ENCODE measurements around the gene PROM2.

Gene PROM2

DNA sequence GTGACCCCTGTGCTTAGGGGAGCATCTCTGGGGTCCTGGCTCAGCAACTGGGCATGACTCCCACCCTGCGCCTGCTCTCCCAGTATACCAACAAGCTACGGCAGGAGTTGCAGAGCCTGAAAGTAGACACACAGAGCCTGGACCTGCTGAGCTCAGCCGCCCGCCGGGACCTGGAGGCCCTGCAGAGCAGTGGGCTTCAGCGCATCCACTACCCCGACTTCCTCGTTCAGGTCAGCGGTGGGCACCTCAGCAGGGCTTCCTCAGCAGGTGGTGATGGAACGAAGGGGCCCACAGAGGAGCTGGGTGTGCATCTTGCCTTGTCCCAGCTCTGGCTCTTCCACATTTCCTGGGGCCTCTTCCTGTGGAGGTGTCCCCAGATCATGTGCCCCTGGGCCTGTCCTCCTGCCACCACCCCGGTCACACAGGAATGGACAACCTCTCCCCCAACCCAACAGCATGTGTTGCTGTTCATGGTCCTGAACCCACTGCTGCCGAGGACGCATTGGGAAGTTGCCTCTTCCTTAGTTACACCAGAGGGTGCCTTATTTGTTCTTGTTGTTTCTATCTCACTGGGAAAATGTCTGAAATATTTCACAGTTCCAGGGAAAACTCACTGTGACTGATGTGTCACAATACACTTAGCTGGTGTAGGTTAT, 10.8 kb downstream of the PROM2 start:
- no peak for DNase-seq

DNA sequence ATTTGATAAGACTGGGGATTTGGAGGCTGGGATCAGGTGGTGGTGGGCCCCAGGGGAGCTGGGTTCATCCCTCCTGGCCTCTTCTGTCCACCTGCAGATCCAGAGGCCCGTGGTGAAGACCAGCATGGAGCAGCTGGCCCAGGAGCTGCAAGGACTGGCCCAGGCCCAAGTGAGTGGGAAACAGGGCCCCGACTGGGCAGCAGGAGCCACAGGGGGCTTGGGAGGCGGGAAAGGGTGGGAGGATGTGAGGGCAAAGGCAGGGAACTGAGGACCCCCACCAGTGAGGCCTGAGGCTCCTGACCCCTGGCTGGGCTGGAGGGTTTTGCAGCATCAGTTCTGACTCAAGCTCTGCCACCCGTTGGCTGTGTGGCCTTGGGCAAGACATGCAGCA, 11.3 kb downstream of the PROM2 start:
- DNase-seq, result no peak

DNA sequence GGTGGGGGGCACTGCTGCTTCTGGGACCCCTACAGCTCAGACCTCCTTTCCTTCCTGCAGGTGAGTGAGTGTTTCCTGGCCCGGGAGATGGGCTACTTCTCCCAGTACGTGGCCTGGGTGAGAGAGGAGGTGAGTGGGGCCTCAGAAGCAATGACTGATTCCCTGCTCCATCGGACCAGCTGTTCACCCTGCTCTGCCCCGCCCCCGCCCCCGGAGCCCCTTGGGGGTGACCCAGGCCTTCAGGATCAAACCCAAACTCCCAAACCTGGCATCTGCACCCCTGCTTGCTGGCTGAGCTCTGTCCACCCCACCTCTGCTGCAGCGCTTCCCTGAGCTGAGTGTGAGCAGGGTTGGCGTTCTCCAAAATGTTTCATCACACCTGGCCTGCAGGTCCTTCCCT, 13.1 kb downstream of the PROM2 start:
- no peak for DNase-seq

DNA sequence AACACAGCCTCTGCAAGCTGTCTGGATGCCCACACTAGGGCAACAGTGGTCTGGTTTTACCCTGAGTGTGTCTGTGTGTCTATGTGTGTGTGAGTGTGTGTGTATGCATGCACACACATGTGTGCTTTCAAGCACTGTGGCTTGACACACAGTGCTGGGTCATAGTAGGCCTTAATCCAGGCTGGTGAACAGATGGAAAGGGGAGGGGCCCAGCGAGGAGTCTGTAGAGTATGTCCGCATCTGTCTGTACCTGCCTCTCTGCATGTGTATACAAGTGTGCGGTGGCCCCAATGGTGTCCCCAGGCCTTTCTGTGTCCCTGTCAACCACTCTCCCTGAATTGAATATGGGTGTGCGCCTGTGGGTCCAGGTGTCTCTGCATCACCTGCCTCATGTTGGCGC, 13.6 kb downstream of the PROM2 start:
- no peak for DNase-seq

GRCh38 chr2:95289253-95289652, 15.0 kb downstream of the PROM2 start:
- DNase-seq, result no peak

- DNase-seq, result no peak
Measured at GRCh38 chr2:95291222-95291621, 17.0 kb downstream of the PROM2 start.

DNA sequence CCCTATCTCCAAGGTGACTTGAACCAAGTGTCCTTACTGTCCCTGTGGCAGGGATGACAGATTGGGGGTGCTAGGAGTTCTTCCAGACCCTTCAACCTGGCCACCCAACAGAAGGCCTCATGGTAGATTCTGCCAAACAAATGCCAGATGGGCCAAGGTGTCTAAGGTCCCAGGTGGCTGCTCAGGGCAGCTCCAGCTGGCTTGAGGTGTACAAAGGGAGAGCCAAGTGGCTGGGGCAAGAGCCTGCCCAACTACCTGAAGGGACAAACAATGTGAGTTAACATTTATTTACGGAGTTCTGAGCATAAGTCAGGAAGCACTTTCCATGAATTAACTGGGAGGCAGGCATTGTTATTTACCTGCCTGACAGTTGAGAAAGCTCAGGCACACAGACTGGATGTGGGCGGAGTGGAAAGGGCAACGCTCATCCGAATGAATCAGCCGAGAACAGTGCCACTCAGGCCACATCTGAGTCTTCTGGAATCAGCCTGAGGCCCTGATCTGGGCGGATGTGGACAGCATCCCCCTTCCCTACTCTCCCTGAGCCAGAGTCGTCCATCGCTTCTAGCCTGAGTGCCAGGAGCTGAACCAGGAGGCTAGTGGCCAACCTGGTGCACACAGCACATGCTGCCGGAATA, 18.5 kb downstream of the PROM2 start:
- no peak for DNase-seq

GRCh38 chr2:95294579-95295250, 20.5 kb downstream of the PROM2 start:
- no peak for DNase-seq

GRCh38 chr2:95295376-95295775, 21.1 kb downstream of the PROM2 start:
- DNase-seq, result no peak

GRCh38 chr2:95296011-95296410, 21.8 kb downstream of the PROM2 start:
- DNase-seq, result peak in 27 of 51 donors; percentile 22 to 74 (median 47)

- DNase-seq, result peak in 36 of 51 donors; percentile 9 to 82 (median 59)
Measured at GRCh38 chr2:95296880-95297487, 22.7 kb downstream of the PROM2 start, which contains the start of gene KCNIP3. KCNIP3 (plus strand) TSS chr2:95297347; CDS start chr2:95297439, 92 bp downstream.

DNA sequence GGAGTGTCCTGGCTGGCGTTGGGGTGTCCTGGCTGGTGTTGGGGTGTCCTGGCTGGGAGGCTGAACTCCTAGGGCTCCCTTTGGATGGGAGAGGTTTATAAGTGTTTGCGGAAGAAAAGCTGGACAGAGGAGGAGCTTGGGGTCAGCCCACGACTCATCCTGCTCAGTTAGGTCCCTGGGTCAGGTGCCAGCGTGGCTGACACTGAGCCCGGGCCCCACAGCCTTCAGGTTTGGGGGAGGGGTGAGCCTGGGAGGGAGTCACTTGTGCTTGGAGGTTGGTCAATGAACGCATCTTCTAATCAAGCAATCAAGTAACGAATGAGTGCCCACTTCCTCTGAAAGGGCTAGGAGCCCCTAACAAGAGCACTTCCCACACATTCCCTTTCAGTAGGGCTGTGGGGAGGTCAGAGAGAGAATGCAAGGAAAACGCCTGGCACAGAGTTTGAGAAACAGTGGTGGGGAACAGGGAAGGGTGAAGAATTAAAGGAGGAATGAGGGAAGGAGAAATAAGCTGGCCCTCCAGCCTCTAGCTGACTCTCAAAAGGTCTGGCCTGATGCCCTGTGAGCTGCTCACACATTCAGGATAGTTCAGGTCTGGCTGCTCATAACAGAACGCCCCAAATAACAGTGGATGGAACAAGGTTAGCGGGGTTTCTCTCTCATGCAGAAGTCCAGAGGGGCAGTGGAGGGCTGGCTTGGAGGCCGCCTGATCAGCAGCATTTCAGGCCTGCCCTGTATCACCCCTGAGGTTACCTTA, 23.6 kb downstream of the PROM2 start:
- DNase-seq, result peak in 7 of 51 donors; percentile 13 to 69 (median 23)

DNA sequence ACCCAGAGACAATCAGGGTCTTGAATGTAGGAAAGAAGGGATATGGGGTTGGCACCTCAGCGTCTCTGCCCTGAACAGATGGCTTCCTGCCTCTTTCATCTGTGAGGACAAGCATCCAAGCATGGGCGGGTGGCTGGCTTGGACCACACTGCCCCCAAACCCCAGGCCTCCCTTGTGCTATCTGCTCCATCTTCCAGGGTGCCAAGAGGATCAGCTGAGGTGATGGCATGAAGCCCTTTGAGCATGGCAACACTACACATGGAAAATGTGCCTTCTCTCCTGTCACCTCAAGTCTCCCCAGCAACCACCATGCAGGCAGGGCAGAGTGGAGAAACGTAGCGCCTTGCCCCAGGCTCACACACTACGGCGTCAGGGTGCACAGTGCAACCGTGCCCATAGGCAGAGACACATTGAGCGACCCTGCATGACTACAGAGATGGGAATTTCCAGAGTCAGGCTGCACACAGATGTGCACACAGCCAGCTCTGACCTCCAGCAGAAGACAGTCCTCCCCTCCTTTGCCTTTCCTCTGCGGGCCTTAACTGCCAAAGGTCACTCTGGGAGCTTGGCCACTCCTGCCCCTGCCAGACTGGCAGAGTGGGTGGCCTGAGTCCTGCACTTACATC, 24.4 kb downstream of the PROM2 start:
- no peak for DNase-seq

DNA sequence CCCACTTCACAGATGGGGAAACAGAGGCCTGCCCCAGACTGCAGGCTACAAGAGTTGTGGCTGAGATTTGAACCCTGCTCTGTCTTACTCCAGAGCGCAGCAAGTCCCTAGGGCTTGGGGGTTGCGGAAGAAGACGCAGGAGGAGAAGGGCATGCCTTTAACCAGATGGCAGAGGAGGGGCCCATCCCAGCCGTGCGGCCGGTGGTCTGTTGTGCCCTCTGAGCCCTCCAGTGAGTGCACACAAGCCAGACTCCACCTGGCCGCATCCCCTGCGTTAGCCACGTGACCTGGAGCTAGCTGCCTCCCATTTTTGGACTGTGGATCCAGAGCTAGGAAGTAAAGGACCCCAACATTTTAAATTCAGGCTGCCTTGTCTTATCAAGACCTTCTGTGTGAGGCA, 25.7 kb downstream of the PROM2 start:
- no peak for DNase-seq

DNA sequence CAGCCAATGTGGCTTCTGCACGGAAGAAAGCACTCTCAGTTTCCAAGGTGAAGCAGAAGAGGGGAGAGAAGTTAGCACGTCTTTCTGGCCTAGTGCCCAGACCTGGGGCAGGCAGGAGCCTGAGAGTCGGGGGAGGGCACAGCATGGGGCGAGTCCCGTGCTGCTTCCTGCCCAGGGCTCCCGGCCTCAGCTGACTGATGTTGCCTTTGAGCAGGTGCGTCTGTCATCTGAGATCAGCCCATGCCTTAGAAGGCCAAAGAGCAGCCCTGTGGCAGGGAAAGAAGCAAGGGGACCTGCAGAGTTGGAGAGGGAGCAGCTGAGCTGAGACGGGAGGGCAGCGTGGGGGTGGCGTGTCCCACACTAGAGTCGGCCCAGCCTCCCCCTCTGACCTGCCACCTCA, 26.2 kb downstream of the PROM2 start:
- DNase-seq, result peak in 6 of 51 donors; percentile 9 to 46 (median 26)

DNA sequence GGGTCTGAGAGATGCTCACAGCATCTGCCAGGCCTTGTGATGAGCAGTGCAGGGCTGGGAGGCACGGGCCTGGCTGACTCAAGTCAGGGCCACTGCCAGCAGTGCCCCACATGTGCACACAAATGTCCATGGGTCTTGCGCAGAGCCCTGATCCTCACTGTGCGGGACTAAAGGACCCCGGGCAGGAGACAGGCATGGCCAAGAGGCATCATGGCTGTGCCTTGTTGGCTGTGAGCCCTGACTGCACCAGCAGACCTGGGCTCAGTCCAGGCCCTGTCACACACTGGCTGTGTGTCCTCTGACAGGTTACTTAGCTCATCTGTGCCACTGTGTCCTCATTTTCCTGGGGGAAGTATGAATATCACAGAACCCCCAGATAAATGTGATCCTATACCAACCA, 26.9 kb downstream of the PROM2 start:
- peak in 1 of 51 donors; percentile 34 for DNase-seq

- peak in 4 of 51 donors; percentile 17 to 55 (median 28) for DNase-seq
Measured at GRCh38 chr2:95301876-95302641, 27.8 kb downstream of the PROM2 start.

DNA sequence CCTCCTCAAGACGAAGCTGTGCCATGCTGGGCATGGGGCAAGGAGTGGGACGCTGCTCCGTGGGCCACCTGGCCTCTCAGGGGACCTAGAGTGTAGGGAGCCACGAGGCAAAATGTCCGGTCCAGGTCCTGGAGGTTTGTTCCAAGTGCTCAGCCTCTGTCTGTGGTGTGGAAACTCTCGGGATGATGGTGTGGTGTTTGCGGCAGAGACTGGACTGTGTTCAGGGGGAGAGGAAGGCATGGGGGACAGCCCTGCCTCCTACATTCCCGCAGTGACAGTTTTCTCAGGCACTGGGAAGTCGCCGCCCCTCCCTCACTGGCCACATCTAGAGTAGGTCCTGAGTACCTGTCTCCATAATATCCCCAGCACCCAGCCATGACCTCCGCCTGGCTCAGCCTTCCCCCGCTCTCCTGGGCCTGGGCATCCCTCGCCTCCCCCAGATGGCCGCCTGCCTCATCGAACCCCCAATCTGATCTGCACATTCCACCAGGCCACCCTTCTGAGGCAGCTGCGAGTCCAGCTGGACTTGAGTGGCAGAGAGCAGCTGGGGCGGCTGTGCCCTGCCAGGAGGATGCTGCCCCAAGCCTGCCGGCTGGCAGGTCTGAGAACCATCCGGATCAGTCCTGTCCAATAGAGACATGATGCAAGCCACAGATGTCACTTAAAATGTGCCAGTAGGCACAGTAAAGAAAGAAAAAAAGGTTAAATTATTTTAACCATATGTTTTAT, 29.1 kb downstream of the PROM2 start:
- peak in 29 of 51 donors; percentile 16 to 78 (median 36) for DNase-seq

- DNase-seq, result no peak
Measured at GRCh38 chr2:95305380-95306061, 31.3 kb downstream of the PROM2 start.
